NB4 (cell line): ENCODE measurements around the gene YARS1.

Experiments used
- MAX ChIP-seq: IDR thresholded peaks from 2 replicates; pipeline ENCODE4 v1.6.1; 2011; ENCODE audit warnings: low read depth, low read length
- MYC ChIP-seq: IDR thresholded peaks from 2 replicates; pipeline ENCODE4 v1.6.1; 2011; ENCODE audit warnings: low read depth, low read length
- POLR2A ChIP-seq: IDR thresholded peaks from 2 replicates; pipeline ENCODE4 v1.6.1; 2011; ENCODE audit warnings: mild to moderate bottlenecking; ENCODE audit not compliant: insufficient read length; ENCODE audit errors: extremely low read depth
- TF ChIP-seq, protein P1 (sequence below): IDR thresholded peaks from one replicate; pipeline ENCODE4 v1.5.1; 2012; ENCODE audit warnings: low read depth, low read length

- TF ChIP-seq POLR2A (no peak), MAX (no peak), MYC (no peak)
- TF ChIP-seq, protein P1, sequence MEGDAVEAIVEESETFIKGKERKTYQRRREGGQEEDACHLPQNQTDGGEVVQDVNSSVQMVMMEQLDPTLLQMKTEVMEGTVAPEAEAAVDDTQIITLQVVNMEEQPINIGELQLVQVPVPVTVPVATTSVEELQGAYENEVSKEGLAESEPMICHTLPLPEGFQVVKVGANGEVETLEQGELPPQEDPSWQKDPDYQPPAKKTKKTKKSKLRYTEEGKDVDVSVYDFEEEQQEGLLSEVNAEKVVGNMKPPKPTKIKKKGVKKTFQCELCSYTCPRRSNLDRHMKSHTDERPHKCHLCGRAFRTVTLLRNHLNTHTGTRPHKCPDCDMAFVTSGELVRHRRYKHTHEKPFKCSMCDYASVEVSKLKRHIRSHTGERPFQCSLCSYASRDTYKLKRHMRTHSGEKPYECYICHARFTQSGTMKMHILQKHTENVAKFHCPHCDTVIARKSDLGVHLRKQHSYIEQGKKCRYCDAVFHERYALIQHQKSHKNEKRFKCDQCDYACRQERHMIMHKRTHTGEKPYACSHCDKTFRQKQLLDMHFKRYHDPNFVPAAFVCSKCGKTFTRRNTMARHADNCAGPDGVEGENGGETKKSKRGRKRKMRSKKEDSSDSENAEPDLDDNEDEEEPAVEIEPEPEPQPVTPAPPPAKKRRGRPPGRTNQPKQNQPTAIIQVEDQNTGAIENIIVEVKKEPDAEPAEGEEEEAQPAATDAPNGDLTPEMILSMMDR: no peak
These were observed 89.3 kb downstream of the YARS1 start for GRCh38 chr1:32727876-32728275.
